DMS153 treated with DMSO at 0.1 percent for 48 hours (cell line): ENCODE measurements around the gene ERP27.

ENCODE experiments used
- DNase-seq: peaks from one replicate; lab custom pipeline; 2025; ENCODE audit not compliant: unreplicated experiment; lab: John Stamatoyannopoulos, UW

Gene ERP27

GRCh38 chr12:14904854-14905253, 33.5 kb downstream of the ERP27 start:
- no peak for DNase-seq

DNA sequence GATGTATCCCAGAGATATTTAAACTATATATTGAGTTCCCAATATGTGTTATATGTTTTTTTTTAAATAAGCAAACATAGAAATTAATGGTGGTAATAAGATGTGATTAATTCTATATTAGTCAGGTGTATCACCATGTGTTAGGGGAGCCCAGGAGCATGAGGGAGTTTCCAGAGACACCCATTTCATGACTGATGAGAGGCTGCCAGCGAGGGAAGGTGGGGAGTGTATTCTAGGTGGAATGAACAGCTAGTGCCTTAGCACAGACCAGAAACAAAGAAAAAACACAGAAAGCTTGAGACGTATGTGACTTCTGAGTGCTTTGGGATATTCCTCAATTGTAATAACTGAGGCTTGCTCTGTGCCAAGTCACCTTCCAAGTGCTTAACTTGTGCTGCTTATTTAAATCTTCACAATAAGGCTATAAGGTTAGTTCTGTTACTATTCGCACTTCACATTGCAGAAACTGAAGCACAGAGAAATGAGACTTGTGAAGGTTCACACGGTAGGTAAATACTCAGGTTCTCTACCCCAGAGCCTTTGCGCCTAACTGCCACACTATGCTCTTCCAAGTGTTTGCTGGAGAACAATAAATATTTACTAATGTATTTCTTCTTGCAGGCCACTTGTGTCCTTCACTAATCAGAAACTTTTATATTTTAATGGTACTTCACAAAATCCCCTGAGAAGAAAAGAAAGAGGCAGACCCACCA, 34.8 kb downstream of the ERP27 start:
- DNase-seq = no peak

DNA sequence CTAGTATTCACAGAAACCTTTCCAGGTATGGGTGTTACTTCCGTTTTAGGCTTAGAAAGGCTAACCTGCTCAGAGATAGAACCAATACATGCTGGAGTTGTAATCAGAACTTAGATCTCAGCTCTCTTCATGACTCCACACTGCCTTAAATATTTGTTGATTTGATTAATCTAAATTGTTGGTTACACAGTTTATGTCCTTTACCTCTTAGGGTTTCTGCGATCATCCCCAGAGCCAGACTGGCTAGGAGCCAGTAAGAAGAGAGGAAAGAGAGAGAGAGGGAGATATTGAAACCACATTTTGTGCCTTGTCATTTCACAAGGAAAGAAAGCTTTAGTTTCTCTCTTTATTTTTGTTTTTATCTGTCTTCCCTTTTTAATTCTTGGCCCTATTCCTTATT, 35.9 kb downstream of the ERP27 start:
- no peak for DNase-seq

DNA sequence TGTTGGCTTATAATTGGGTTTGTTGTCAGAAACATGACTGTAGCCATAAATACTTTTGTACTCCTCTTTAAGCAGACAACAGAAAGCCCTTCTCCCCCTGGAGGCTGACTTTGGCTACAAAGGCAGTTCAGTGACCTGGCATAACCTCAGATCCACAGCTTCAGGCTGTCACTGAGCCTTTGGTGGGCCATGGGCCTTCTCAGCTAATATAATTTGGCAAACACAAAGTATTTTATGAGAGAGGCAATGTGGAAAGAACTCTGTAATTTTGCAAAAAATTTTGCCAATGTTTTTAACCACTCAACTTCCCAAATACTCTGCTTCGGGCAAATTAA, 37.1 kb downstream of the ERP27 start:
- no peak for DNase-seq

DNA sequence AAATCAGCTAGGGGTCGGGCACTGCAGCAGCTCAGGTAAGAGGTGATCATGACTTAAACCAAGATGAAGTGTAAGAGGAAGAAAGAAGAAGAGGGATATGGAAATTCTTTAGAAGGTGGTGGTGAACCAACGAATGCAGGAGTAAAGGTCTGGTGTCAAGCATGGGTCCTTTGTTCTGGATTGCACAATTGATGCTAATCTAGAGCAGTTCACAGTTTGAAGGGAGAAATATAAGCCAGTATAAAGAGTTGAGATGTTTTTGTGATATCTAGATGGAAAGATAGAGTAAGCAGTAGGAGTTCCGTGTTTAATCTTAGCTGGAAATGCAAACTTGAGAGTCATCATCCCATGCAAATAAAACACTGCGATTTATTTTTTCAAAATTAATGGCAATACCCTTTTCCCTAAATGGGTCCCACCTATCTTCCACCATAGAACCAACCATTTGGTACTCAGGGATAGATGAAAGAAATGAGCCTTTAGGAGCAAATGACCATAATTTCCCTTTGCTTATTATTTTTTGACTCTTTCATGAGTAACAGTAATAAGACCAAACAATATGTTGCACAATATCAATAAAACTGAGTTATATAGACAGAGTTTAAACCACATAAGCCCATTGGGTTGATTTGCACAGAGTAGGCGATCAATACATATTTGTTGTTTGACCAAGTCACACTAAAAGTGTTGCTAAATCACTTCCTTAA, 37.7 kb downstream of the ERP27 start:
- no peak for DNase-seq

DNA sequence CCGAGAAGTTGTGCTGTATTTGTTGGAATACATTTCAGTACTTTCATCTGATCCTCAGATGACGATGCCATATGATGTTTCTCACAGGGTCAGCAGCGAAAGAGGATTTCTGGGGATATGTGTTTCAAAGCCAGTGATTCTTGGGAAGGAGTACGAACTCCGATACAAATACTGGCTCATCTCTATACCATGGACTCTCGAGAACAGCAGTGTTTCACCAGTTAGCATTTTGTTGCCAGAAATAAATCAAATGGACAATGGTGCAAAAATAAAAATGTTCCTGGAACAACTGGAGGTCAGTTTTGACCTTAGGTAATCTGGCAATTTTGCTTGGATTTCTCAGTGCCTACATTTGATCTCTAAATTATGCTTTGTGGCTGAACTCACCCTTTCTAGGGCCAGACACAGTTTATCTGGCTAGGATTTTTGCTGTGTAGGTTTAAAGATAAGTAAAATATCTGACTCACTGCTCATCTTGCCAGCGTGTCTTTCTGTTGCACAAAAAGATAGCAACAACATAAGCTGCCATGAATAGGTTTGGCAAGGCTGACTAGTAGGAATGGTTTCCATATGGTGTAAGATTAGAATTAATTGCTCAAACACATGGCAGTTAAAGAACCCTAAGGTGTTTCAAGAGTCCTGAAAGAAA, 41.7 kb downstream of the ERP27 start:
- DNase-seq = no peak

DNA sequence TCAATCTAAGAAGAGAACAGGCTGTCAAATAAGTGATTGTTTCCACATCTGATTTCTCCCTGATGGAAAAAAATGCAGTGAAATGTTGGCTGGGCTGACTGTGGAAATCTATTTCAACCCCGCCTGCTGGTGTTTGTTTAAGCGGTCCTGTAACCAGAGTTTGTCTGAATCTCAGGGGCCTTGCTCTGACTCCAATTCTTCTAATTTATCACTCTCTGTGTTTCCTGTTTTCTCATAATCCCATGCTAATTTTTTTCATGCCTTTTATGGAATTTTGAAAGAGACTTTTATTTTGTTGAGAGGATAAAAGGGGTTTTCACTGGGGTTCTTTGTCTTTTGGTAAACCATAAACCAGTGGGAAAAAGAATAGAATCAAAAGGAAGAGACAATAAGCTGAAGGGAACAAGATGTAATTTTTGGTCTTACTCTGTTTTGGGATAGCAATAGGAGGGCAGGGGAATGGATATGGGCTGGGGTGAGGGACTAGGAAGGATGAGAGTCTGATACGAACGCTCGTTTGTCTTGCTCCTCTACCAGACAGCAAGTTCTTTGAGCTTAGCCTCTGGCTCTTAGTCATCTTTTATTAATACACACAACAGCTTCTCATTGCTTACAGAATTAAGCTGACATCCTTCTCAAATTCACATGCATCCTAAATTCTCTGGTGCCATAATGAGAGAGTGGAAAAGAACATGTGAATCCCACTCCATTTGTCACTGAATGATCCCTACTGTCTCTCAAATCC, 44.7 kb downstream of the ERP27 start:
- no peak for DNase-seq

DNA sequence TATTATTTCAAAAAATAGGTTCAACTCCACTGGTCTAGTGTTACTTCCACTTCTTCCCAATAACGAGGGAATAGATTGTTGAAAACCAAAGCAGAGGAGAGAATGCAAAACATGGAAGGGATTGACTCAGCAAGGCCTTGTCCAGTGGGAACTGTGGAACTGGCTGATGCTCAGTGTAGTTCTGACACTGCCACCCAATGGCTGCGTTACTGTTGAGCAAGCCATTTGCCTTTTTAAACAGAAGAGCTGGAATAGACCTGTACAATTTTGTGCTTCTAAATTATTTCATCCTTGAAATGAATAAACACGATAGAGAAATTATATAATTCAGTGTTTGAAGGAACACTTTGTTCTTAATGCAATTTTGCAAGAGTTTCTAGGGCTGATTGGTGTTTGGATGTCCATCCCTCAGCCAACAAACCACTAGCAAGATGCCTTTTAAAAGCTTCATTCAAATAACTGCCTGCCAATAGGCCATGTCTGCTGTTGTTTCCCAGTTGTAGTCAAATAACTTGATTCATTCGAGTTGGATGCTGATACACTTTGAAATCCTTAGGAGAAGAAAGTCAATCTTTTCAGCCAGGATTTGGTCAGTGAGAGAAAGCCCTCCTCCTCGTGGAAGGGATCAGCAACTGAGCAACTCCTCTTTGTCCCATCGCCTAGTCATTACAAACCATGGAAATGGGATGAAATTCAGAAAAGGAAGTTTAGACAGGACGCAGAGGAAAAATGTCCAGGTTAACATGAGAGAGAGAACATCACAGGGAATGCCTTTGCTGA, 45.4 kb downstream of the ERP27 start:
- no peak for DNase-seq

DNA sequence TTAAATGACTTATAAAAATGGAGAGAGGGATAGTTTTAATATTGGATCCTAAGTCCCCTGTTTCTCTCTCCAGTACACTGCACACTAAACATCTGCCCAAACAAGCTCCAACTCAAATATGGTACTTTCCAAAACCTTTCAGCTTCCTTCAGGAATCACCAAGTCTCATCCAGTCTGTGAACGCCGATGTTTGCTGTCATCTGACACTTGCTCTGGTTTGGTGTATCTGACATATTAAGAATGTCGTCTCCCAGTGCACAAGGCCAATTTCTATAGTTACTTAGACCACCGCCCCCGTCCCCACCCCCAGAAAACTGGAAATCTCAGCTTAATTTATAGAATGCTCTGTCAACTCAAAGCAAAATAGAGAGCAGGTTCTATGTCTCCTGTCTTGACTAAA, 47.6 kb downstream of the ERP27 start:
- no peak for DNase-seq

- peak; percentile 15 for DNase-seq
Observed at GRCh38 chr12:14886271-14886670, 52.1 kb downstream of the ERP27 start.

DNA sequence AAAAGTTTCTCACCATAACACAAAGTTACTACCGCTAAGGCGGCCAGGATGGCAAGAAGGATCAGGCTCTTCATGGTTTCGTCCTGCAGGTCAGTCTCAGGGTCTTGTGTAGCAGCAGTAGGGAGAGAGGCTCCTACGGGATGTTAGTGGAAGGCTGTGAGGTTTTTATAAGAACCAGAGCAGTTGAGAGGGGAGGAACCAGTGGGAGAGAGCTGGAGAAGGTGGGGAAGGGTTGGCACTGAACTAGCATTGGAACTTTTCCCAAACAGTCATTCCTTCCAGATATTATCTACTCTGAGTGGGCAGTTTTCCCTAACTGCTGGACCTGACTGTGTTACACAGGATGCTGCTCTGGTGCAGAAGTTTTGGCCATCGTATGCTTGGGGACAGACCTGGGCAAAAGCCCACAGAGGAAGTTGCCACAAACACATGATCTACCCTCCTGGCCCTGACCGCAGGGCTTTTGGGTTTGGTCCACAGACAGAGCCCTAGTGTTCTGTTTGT, 52.6 kb downstream of the ERP27 start, which contains the start of gene MGP:
Gene MGP (minus strand): TSS at position 137 of the 504 bp plus-strand sequence. CDS start 63 bp downstream, at position 74.
- no peak for DNase-seq

GRCh38 chr12:14884458-14884878, 53.9 kb downstream of the ERP27 start:
- no peak for DNase-seq

- no peak for DNase-seq
Observed at GRCh38 chr12:14883686-14884085, 54.7 kb downstream of the ERP27 start.

GRCh38 chr12:14880890-14881453, 57.4 kb downstream of the ERP27 start:
- no peak for DNase-seq

DNA sequence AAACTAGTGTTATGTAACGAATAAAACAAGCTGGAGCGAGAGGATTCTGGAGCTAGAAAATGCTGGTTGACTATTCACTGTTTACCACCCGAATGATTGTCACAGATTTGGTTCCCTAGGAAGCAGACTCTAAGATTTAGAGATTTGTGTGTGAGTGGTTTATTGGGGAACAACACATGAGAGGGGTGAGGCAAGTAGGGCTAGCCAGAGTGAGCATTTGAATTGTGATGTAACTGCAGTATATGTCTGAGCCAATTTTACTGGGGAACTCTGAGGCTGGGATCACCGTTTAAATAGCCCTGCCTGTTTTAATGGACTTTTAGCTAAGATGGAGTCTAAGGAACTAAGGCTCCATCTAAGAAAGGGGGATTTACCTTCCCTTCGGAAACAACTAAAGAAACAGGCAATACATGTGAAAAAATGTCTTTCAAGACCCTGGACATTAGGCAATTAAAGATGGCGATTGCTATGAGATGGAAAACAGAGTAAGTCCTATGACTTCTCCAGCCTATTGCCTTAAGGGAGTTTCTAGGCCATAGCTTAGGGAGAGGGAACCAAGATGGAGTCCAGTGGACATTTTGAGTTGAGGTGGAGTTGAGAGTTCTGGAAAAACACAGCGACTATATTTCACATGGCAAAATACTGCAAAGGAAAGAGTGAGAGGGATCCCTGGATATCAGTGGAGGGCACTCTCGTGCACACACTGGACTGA, 59.0 kb downstream of the ERP27 start:
- no peak for DNase-seq

GRCh38 chr12:14878488-14878887, 59.8 kb downstream of the ERP27 start:
- DNase-seq = no peak

DNA sequence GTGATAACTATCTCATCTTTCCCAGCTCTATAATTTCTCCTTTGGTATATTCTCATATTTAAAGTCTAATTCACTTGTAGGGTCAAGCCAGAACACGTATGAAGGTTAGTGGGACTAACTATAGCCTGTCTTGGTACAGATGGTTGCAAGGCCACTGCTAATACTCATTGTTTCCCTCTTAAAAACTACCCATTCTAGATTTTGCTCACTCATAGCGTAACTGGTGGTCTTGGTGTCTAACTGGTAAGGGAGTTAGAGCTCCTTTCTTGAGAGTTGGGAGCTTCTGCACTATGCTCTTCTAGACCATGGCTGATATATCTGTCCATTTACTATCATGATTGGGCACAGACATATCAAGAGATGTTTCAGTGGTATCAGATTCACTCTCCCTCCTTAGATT, 61.5 kb downstream of the ERP27 start:
- no peak for DNase-seq

DNA sequence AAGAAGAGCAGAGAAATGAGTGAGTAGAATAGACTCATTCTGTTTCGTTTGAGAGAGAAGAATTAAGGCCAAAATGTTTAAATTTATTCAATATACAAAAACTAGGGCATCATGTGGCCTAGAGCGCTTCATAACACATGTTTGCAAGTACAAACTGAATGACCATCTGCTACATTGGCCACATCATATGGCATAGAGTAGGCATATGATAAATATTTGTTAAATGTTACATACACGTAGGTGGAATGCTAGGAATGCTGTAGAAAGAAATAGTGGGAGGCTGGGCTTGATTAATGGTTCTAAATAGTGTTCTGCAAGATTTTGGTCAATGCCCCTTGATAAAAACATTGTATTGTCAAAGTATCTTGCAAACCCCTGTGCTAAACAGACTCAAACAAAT, 63.5 kb downstream of the ERP27 start:
- no peak for DNase-seq

GRCh38 chr12:14873440-14874185, 64.7 kb downstream of the ERP27 start:
- DNase-seq = no peak
